Measurements from ENCODE around the gene CHTF18.

The CHTF18 gene

DNA sequence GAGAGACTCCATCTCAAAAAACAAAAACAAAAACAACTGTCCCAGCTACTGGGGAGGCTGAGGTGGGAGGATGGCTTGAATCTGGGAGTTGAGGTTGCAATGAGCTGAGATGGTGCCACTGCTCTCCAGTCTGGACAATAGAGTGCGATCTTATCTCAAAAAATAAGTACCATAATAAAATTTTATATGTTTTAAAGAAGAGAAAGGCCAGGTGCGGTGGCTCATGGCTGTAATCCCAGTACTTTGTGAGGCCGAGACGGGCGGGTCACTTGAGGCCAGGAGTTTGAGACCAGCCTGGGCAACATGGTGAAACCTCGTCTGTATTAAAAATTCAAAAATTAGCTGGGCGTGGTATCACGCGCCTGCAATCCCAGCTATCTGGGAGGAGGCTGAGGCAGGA, 11.6 kb upstream of the CHTF18 start:
- DNase-seq, result no peak

DNA sequence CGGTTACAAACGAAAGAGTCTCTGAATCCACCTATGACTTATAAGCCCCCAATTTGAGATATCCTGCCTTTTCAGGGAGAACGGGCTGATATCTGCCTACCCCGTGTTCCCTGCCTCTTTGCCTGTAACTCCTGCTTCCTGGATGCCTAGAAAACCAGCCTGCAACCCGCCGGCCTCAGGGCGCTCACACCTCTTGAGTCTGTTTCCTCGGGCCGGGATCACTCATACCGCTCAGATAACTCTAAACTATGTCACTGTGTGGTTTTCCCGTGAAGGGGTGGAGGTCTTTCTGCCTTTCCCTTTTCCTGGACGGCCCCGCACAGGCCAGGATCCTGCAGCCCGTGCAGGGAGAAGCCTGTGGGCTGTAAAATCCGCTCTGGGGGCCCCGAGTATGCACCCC, 10.6 kb upstream of the CHTF18 start:
- no peak for DNase-seq

DNA sequence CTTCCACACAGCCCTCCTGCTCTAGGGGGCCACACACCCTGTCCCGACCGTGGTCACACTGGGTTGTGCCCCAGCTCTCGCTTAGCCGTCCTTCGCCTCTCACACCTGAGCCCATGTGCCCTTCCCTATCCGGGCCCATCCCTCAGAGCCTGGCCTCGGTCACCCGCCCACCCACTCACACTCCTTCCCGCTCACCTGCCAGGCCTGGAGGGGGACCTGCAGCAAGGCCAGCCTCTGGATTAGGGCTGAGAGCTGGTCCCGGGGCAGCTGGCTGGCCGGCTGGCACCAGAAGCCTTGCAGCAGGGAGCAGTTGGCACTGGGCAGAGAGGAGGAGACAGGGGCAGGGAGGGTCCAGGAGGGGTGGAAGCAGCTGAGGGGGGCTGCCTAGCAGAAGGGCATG, 10.0 kb upstream of the CHTF18 start:
- no peak for DNase-seq

GRCh38 chr16:778909-779527, 9.4 kb upstream of the CHTF18 start:
- DNase-seq, result no peak

GRCh38 chr16:779561-779960, 8.9 kb upstream of the CHTF18 start:
- no peak for DNase-seq

DNA sequence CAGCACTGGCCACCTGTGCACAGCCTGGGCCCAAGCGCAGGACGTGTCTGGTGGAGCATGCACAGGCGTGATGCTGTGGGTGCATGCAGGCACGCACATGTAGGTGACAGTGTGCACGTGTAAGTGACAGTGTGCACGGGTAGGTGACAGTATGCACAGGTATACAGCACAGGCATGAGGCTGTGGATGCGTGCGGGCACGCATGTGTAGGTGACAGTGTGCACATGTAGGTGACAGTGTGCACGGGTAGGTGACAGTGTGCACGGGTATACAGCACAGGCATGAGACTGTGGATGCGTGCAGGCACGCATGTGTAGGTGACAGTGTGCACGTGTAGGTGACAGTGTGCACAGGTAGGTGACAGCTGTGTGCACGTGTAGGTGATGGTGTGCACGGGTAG, 8.1 kb upstream of the CHTF18 start:
- no peak for DNase-seq

- no peak for DNase-seq
Measured at GRCh38 chr16:781346-782010, 6.9 kb upstream of the CHTF18 start.

- no peak for DNase-seq
Measured at GRCh38 chr16:782258-782657, 6.2 kb upstream of the CHTF18 start.

GRCh38 chr16:782766-783403, 5.5 kb upstream of the CHTF18 start:
- no peak for DNase-seq

DNA sequence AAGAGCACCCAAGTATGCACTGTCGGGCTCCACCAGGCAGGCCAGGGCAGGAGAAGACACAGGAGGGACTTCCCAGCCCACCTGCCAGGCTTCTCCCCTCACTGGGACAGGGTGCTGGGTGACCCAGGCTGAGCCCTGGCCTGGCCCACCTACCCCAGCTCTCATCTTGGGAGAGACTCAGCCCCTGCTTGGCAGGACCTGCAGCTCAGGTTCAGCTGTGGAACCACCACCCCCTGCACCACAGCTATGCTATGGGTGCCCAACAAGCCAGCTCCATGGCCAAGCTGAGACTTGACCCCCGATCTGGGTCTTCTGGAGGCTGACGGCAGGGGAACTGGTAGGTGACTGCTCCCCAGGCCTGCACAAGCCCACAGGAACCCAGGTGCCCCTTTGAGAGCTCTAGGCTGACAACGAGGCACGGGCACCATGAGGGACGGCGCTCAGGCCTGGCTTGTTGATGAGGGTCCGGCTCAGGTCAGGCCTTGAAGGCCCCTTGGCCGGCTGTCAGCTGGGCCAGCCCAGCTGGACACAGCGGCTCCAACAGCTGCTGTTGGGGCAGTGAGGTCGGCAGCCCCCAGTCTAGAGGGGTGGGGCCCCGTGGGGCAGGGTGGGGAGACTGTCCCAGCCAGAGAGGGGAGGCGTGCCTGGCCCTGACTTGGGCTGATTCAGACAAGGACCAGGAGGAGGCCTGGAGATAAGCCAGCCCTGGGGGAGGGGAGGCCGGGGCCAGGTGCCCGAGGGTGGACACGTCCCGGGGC, 4.8 kb upstream of the CHTF18 start:
- no peak for DNase-seq

GRCh38 chr16:784431-784830, 4.0 kb upstream of the CHTF18 start:
- DNase-seq, result no peak

DNA sequence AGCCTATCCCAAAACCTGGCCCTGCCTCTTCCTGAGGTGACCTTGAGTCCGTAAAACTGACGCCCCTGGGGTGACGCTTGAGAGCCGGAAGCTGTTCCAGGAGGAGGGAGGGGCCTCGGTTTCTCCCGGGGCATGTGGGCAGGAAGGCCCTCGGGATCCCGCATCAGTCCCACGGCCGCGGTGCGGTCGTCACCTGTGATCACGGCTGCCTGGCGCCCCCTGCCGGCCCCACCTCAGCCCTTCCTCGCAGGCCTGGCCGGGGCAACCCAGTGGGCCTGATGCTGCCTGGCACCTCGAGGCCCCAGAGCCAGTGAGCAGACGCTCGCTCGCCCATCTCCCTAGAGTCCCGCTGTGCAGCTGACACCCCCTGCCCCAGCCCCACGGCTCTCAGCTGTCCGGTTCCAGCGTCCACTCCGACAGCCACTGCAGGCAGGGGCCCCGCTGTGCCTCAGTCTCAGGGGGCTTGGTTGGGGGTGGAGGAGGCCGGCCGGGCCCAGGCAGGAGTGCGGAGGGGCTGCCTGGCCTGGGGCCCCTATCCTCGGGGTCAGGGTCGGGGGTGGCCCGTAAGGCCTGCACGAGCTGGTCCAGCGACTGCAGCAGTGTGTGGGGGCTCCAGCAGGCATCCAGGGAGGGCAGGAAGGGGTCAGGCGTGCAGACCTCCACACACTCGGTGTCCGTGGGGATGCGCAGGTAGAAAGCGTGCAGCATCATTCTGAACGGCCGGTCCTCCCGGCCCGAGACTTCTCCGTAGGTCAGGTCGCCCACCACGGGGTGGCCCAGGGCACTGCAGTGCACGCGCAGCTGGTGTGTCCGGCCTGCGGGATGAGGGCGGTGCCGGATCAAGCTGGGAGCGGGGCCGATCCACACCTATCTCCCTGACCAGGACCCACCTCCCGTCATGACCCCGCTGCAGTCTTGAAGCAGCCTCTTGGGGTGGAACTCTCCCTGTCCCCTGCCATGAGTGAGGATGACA, 2.6 kb upstream of the CHTF18 start:
- DNase-seq, result no peak

GRCh38 chr16:787321-787966, 976 bp upstream of the CHTF18 start:
- no peak for DNase-seq

GRCh38 chr16:787978-788398, 432 bp upstream of the CHTF18 start, which contains the start of gene RPUSD1:
RPUSD1 (minus strand) TSS chr16:788381; CDS start chr16:787737, 644 bp downstream.
- no peak for DNase-seq

- DNase-seq, result no peak
Measured at GRCh38 chr16:789191-789850, 901 bp downstream of the CHTF18 start.

GRCh38 chr16:790086-790485, 1.7 kb downstream of the CHTF18 start:
- DNase-seq, result no peak

GRCh38 chr16:791131-791530, 2.7 kb downstream of the CHTF18 start:
- DNase-seq, result no peak

DNA sequence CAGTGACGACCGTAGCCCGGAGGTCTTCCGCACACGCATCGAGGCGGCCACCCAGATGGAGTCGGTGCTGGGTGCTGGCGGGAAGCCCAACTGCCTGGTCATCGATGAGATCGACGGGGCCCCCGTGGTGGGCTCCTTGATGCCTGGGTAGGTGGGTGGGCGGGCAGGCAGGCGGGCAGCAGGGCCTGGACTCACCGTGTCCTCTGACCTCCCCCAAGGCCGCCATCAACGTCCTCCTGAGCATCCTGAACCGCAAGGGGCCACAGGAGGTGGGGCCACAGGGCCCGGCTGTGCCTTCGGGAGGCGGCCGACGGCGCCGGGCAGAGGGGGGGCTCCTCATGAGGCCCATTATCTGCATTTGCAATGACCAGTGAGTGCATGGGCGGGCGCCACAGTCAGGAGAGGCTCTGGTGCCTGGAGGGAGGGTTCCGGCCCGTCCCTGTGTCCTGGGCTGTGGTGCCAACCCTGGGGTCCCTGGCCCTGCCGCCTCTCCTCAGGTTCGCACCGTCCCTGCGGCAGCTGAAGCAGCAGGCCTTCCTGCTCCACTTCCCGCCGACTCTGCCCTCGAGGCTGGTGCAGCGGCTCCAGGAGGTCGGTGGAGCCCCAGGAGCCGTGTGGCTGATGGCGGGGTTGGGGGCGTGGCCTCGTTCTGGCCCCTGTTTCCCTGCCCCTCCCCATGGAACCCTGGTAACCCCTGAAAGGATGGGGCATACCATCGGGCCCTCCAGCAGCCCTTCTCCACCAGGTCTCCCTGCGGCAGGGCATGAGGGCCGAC, 4.0 kb downstream of the CHTF18 start:
- no peak for DNase-seq

DNA sequence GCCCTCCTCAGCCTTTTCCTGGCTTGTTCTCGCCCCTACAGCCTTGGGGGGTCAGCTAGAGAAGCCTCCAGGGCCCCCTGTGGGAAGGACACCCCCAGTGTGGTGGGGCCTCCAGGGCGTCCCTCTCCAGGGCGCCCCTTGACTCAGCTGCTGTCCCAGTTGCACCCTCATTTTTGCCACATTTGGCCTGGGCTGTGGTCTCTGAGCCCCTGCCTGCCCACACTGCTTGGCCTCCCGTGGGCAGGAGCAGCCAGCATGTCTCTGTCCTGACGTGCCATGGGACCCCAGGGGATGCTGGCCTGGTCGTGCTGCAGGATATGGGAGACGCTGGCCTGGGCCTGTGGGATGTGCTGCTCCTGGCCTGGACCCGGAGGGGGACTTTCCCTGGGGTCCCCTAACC, 5.0 kb downstream of the CHTF18 start:
- DNase-seq, result no peak

- no peak for DNase-seq
Measured at GRCh38 chr16:794091-794822, 5.8 kb downstream of the CHTF18 start.
